Bronchial epithelial cell (primary cell): ENCODE results near the gene ADAM12. TPM values are rescaled to one million over a fixed set of nuclear protein-coding genes. Genes with fewer than 3 reads are reported as not detected.

Experiments used
- DNase-seq: peaks from one replicate; pipeline ENCODE4 v3.0.0-alpha.2; 2010; ENCODE audit warnings: low read depth
- FAIRE-seq: peaks from 2 replicates; lab custom pipeline; 2011; peaks lifted over from hg19 to GRCh38; lab: Jason Lieb, UNC
- H3K27me3 ChIP-seq: 2 replicates; pipeline ENCODE4 v1.5.1; 2011; ENCODE audit warnings: low read length; ENCODE audit not compliant: control insufficient read depth, insufficient read depth
- H3K36me3 ChIP-seq: 2 replicates; pipeline ENCODE4 v1.5.1; 2011; ENCODE audit warnings: low read length; ENCODE audit not compliant: control insufficient read depth, insufficient read depth
- H3K4me3 ChIP-seq: 2 replicates; pipeline ENCODE4 v1.5.1; 2011; ENCODE audit warnings: mild to moderate bottlenecking, low read depth, low read length, control low read depth
- CTCF ChIP-seq: IDR thresholded peaks from 2 replicates; pipeline ENCODE4 v1.5.1; 2011; ENCODE audit warnings: mild to moderate bottlenecking, moderate library complexity, low read length, control low read depth, inconsistent platforms; ENCODE audit not compliant: insufficient read depth, severe bottlenecking
- total RNA-seq: library from RNA; depleted of rRNA; stranded (reverse); fragments of >200 nt; gene quantifications from 2 replicates; pipeline ENCODE4 v1.2.1, GENCODE V29; 2014

ADAM12 gene
- total RNA-seq, 1 donor from 2014 or later = 1.8 TPM

DNA sequence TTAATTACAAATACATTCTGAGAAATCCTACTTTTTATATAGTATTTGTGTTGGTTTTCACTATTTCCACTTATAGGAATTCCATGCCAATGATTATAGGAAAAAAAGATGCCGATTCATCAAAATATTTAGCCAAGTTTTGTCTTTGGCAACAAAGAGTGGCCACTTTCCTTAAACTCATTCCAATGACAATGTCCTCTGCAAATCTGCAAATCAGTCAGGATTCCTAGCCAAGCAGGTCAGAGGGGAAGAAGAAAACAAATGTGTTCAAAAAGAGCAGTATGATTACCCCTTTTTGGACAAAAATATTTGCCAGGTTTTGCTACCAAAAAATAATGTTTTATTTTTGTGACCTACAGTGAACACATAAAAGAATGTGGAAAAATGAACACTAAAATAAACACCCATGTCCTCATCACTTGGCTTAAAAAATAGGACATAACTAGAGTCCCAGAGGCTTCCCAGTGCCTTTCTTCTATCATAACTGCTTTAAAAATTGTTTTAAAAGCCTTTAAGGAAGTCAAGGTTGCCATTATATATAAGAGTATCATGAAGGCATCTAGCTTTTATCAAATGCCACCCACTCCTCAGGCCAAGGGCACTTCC is 125.9 kb downstream of the ADAM12 start:
- no peak for FAIRE-seq
- Histone ChIP-seq H3K27me3 (no peaks in the 10 kb centered on the region), H3K4me3 (no peak overlapping the region), H3K36me3 (no peaks in the 10 kb centered on the region)
- TF ChIP-seq CTCF = no peak
- no peak for DNase-seq

DNA sequence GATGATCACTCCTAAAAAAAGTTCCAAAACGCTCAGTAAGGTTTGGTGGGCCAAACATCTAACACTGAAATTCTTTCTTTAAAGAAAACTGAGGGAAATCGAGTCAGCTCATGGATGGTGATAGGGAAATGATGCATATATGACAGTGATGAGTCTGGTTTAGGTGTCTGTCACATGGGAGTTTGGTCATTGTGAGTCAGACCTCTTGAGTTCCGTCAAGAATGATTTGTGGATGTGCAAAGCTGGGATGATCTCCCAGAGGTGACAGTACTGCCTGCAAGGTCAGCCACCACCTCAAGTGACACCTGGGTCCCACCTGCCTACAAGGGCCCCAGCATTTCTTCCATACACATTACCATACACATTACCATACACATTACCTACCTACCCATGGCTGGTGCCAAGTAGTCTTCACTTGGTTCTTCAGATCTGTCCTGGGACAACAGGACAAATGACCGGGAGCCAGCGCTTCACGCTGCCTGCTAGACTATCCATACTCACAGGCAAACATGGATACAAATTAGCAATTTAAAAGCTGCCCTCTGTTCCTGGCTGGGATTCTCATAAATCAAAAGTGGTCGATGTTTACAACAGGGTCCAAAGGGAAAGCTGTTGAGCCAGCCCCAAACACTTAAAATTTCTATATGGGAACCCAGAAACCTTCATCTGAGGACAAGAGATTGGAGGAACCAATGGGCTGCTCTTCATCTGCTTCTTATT is 128.4 kb downstream of the ADAM12 start:
- no peaks in the 10 kb centered on the region for H3K36me3 ChIP-seq
- peak; percentile 64 for FAIRE-seq
- TF ChIP-seq CTCF = no peak
- no peaks in the 10 kb centered on the region for H3K27me3 ChIP-seq
- no peak overlapping the region for H3K4me3 ChIP-seq
- DNase-seq = no peak

DNA sequence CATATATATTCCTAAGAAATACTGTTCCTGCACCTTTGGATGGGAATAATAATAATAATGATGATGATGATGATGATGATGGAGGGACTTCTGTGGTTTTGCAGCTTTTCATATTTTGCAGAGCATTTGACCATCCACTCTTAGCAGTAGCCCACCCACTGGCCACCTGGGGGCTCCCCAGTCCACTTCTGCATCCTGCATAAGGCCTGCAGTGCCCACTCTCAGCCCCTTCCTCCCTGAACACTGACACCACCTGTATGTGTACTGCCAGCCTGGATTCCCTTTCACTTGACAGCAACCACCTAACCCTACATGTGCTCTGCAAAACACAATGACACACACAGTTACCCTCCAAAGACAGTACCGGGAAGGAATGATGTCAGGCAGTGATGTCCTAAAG is 131.4 kb downstream of the ADAM12 start:
- TF ChIP-seq CTCF = no peak
- H3K27me3 ChIP-seq = no peaks in the 10 kb centered on the region
- H3K4me3 ChIP-seq = no peak overlapping the region
- DNase-seq (no peak), FAIRE-seq (peak; percentile 58)
- H3K36me3 ChIP-seq = no peaks in the 10 kb centered on the region

DNA sequence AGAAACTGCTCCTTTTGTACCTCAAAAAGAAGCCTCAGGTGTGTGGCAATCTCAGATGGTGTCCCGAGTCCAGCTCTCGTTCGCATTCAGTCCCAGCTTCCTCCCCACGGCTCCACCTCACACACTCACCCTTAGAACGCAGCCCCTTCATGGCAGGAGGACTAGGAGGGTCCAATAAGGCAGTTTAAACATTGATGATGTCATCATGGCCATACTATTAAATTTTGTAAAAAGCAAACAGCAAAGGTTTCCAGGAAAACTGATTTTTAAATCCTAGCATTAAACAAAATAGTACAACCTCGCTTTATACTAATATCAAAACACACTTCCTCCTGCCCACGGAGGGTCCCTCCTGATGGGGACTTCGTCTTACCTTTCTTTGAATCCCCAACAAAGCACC is 133.0 kb downstream of the ADAM12 start:
- Histone ChIP-seq H3K27me3 (no peaks in the 10 kb centered on the region), H3K36me3 (no peaks in the 10 kb centered on the region), H3K4me3 (no peak overlapping the region)
- FAIRE-seq (no peak), DNase-seq (no peak)
- TF ChIP-seq CTCF = no peak

GRCh38 chr10:126253611-126253998 is 134.7 kb downstream of the ADAM12 start:
- FAIRE-seq = no peak
- H3K27me3 ChIP-seq = no peaks in the 10 kb centered on the region
- peak; percentile 56 for DNase-seq
- H3K36me3 ChIP-seq = no peaks in the 10 kb centered on the region
- no peak overlapping the region for H3K4me3 ChIP-seq
- TF ChIP-seq CTCF = no peak
